Stimulated activated CD8-positive, alpha-beta memory T cell treated with anti-CD3 and anti-CD28 coated beads, Interleukin-4, amount 100 ng/mL, for 4 hours (primary cell): ENCODE data around the gene CRISPLD2.
"Not testable (repeated sequence)": the region's sequence is repeated elsewhere in the genome, so short reads cannot be mapped to it uniquely, and the experiment has no call there.

Experiments used
- DNase-seq, 2 donors: peaks; one replicate each; pipeline ENCODE4 v3.0.0-alpha.2; 2020; ENCODE audit warnings: low read depth in 2 of 2, low spot score in 1 of 2

CRISPLD2 gene

DNA sequence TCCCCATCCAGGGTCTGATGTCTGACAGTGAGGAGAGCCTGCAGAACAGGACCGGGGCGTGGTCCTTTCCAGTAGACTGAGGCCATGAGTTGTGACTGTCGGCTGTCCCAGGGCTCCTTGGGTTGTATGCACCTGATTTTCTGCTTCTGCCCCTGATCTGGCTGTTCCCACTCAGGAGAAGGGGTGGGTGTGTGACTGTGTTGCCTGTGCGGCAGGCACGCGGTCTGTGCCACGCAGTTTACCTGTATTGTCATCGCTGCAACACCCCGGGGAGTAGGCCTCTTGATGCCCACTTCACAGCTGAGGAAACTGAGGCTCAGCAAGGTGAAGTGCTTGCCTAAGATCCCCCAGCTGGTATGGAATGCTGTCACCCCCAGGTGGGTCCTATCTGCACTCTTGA is 1.4 kb downstream of the CRISPLD2 start:
- no peak for DNase-seq

DNA sequence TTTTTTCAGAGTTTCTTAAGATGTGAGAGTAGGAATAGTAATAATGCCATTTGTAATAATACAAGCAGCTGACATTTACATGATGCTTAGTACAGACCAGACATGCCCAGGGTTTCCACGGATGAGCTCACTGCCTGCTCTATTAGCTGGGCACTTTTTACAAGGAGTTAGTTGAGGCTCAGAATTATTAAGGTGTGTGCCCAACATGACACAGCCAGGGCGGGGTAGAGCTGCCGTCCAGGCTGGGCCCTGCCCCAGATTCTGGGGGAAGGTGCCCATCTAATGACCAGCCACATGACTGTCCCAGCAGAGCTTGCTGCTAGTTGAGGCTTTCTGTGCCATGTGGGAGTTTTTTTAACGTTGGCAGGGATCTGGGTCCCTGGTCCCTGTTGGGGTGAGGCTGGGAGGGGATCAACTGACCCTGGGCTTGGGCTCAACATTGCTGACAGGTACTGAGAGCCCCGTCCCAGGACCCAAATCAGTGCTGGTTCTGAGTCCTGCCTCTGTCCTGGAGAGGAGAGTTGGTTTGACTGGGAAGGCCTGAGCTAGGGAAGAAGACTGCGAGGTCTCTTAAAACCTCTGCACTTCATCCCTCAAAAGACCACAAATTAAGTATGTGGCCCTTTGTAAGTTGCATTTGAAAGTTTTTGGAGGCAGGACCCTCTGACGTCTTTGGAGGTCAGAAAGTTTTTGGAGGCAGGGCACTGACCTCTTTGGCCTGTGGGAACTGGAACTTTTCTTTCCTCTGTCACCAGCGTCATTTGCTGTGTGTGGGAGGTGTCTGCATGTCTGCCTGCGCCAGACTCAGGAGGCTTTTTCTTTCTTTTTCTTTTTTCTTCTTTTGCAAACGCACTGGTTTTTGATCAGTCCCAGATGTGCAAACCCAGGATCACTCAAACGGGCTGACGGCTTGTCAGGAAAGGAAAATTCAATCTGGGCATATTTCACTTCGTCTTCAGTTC is 2.2 kb downstream of the CRISPLD2 start:
- no peak for DNase-seq

DNA sequence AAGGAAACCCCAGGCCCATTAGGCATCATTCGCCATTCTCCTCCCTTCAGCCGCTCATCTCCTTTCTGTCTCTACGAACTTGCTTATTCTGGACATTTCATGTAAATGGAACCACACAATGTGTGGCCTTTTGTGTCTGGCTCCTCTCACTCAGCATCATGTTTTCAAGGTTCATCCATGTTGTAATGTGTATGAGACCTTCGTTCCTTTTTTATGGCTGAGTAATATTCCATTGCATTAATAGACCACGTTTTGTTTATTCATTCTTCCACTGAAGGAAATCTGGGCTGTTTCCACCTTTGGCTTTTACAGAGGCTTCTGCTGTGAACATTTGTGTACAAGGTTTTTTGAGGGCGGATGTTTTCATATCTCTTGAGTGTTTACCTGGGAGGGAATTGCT is 3.2 kb downstream of the CRISPLD2 start:
- DNase-seq, result no peak

DNA sequence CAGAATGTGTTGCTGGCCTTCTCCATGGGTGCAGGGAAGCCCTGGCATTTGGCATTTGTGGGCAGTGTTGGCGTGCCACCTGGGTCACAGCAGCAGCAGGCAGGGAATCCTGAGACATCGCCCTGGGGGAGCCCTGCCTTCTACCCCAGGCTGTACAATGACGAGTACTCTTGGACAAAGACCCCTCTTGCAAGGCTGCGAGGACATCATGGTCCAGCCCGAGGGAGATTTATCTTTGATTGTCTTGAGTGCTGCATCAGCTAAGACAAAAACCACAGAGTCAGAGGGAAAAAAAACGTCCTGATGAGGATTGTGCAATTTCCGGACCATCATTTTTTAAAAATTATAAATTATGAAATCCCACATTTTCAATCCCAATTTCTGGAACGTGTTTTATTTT is 3.7 kb downstream of the CRISPLD2 start:
- no peak for DNase-seq

DNA sequence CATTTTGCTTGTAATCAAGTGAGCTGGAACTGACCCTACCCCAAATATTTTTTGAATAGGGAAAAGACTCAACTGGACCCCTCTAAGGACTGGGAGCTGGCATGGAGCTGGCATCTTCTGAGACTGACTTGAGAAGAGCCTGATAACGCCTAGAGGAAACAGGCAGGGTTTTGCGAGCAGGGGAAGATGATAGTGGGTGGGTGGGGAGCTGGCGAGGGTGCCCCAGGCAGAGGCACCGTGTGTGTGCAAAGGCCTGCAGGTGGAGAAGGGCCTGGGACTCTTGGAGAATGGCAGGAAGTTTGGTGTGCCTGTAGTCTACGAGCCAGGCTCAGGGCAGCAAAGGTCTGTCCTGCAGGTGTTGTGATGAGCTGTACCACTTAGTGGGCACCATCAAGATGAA is 4.1 kb downstream of the CRISPLD2 start:
- DNase-seq, result no peak

DNA sequence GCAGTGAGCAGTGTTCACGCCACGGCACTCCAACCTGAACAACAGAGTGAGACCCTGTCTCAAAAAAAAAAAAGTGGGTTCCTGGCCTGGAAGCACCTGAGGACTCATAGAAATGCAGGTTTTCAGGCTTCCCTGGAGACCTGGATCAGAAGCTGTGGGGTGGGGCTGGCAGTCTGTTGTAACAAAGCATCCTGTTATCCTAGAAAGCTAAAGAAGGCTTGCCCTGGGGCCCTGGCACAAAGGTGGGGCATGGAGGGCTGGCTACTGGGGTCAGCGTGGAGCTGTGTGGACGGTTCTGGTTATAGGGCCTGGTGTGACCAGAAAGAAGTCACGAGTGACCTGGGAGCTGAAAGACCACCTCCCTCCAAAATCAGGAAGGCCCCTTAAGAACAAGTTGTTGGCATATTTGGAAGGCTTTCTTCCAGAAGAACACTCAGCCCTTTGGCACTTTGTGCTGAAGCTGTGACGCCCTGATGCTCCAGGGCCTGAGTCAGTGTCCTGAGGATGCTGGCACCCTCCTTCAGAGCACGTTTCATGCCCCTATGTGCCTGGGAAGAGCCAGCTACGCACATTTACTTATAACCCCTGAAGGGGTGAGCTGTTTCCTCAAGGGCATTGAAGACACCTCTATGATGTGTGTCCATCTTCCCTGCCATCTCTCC is 6.2 kb downstream of the CRISPLD2 start:
- DNase-seq, result no peak

DNA sequence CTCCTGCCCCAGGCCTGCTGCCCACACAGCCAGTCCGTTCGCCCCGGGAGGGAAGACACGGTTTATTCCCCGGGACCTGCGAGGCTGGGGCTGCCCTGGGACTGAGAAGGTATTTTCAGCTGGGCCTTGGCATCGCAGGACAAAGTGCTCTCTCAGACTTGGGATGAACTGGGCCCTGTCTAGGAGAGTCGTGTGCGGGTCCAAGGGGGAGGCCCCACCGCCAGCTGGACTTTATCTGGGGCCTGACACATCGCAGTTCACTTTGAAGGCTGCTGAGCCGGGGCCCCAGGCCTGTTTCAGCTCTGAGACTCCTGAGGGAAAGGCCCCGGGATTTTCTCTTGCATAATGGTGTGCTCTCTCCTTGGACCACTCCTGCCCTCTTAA is 6.8 kb downstream of the CRISPLD2 start:
- no peak for DNase-seq

DNA sequence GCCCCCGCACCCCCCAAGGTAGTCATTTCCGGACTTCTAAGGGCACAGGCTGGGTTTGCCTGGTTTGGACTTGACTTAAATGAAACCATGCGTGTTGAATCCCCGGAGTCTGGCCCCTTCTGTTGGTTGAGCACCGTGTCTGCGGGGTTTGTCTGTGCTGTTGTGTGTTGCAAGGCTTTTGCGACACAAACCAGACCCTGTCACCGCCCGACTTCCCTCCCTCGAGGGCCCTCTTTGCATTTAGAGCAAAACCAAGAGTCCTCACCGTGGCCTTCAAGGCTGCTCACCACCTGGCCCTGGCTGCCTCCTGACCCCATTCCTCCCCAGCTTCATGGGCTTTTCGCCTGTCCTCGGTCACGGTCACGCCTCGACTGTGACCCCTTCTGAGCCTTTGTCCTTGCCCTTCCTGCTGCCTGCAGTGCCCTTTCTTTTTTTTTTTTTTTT is 7.4 kb downstream of the CRISPLD2 start:
- DNase-seq, result no peak

DNA sequence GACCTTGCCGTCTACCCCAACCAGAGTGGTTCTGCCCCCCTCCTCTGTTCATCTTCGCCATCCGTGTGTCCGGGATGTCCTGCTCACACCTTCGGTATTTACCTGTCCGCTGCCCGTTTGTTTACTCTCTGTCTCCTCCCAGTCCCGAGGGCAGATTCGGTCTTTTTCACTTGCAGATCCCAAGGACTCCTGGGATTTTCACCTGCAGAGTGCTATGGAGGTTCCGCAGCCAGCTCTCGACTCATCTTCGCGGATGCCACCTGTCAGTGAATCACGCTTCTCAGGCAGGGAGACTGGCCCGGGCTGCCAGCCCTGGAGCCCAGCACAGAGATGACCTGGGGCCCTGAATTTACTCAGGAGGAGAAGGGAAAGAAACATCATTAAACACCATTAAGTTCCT is 8.1 kb downstream of the CRISPLD2 start:
- no peak for DNase-seq

DNA sequence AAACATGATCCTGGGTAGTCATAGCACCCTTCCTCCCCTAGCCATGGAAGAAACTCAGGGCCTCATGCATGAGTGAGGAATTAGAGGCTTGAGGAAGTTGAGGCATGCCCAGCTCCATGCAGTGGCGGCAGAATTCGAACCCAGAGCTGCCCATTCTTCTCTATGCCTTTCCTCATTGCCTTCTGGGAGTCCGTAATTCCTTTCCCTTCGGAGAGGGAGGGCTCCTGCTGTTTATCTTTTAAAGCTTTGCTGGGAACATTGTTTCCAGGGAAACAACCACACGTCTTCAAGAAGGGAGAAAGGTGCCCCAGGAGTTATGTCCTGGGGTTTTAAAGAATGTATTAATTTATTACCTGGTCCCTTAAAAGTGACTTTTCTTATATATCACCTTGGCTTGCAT is 8.5 kb downstream of the CRISPLD2 start:
- DNase-seq, result no peak

DNA sequence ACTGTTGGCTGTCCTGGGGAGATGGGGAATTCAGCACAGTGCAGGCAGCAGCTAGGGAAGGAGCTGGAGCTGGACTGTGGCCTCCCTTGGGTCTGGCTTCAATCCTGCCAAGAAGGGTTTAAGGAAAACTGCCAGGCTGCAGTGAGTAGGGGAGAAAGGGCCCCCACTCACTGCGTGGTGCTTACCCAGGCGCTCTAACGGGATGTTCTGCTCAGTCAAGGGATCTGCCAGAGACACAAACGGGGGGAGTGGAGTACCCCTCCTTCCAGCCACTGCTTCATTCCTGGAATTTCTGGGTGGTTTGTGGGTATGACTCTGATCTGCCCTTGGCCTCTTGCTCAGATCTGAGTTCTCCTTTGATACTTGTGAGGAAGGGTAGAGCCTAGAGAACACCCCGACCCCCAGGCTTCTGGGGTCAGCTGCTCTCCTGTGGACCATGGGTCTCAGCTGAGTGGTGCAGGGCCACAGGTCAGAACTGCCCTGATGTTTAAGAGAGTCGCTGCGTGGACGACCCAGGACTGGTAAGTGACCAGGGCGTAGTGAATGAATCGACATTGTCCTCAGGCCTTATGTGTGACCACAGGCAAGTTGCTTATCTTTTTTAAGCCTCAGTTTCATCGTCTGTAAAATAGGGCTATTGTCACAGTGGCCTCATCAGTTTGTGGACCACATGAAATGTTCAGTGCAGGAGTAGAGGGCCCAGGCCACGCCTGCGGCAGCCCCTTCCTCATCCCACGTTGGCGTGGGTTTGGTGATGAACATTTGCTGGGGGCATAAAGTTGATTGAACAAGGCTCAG is 9.6 kb downstream of the CRISPLD2 start:
- no peak for DNase-seq

DNA sequence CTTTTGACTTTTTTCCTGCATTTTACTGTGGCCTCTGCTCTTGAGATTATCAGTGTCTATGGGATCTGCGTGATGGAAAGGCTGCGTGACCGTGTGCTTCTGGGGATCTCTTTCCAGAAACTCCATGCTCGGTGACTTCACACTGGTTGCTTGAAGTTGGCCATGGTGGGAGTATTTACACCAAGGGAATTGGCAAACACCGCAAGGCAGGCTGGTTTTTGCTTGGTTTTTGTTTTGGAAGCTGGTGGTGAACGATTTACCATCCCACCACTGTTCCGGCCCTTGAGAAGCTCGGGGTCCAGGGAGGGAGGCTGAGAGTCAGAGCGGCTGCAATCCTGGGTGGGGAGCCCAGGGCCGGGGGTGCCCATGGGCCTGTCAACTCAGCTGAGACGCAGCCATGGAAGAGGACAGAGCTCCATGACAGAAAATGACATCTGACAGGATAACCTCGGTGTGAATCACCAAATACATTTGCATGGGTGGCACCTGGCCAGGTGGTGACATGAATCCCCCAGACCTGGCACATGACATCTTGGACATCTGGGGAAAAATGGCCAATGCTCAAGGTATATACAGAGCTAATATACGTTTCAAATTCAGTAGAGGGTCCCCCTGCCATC is 11.1 kb downstream of the CRISPLD2 start:
- no peak for DNase-seq

DNA sequence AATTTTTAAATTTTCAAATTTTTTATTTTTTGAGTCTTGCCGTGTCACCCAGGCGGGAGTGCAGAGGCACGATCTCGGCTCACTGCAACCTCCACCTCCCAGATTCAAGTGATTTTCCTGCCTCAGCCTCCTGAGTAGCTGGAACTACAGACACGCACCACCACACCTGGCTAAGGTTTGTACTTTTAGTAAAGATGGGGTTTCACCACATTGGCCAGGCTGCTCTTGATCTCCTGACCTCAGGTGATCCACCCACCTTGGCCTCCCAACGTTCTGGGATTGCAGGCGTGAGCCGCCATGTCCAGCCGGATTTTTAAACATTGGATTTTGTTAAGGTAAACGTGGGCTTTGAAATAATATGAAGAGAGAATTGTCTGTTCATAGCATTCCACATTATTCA is 11.9 kb downstream of the CRISPLD2 start:
- DNase-seq, result not testable (repeated sequence)

DNA sequence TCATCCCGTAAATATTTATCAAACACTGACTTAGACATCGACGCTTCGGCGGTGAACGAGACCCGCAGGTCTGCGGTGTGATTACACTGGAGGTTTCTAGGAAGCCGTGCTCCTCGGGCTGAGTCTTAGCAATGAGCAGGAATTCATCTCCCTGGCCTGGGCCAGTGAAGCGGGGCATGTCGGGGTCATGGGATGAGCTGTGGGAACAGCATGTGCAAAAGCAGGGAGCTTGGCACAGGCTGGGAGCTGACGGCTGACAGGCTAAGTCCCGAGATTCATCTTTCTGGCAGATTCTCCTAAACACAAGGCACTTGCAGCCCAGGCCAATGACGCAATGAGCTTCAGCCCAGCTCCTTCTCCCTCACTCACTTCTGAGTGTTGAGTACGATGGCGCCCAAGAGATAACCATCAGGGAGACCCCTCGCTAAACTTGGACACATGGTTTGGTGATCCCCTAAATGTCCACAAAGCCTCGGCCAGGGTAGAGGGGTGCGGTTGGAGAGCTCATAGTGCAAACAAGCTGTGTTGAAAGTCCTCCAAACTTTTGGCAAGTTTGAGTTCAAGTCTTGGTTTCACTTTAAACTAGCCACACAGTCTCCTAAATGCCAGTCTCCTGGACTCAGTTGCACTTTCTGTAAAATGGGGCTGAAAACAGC is 12.8 kb downstream of the CRISPLD2 start:
- no peak for DNase-seq

DNA sequence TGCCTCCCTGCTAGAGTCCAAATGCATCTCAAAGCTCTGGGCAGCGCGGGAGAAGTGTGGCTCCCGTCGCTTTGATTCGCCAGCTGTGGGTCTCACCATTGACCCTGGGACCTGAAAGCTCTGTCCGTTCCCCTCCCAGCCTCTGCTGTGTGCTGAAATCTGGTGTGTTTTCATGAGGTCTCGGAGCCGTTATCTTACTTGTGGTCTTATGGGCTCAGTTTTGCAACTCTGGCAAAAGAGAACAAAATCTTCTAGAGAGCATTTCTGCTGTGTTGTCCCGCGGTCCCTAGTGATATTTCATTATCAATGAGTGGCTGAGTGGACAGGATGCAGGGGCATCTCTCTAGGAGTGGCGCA is 13.3 kb downstream of the CRISPLD2 start:
- no peak for DNase-seq

DNA sequence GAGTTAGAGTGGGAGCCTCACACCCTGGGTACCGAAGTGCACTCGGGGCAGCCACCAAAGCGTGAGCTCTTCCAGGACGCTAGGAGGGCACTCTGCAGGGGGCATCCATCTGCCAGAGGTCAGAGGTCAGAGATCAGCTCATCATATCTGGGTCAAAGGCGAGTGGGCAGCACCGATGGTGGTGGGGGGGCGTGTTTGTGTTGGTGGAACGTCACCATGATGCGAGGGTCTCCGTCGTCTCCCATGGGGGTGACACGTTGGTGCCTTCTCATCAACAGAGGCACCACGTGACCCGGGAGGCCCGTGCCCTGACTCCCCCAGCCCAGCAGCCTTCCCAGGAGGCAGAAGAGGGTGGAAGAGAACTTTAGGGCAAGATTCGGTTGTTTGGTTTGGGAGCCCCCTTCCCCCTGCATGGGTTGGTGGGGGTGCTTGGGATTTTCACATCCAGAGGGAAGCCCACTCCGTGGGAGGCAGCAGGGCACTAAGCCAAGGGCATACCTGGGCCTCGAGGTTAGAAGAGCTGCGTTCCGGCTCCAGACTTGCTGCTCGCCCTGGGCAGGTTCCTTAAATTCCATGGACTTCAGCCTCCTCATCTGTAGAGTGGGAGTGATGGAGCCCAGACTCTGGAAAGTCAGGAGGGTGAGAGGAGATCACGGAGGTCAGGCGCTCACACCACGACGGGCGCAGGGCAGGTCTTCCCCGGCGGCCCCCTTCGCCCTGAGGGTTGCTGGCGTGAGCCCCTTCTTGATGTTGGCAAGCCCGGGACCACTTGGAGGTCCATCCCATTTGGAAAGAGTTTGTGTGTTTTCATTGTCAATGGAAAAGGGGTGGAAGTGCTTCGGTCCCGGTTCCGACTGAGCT is 14.0 kb downstream of the CRISPLD2 start:
- no peak for DNase-seq

DNA sequence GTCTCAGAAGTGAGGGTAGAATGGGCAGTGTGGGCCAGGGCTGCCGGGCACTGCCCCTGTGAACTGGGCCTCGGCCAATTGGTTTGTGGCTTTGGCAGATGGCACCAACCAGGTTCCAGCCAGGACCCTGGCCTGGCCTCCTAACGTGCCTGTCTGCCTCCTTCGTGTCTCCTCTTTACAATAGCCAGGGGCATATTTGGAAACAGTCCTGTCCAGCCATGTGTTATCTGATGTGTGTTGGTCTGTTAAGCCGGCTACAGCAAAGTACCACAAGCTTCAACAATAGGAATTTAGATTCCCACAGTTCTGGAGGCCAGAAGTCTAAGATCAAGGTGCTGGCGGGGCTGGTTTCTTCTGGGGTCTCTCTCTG is 14.6 kb downstream of the CRISPLD2 start:
- no peak for DNase-seq

DNA sequence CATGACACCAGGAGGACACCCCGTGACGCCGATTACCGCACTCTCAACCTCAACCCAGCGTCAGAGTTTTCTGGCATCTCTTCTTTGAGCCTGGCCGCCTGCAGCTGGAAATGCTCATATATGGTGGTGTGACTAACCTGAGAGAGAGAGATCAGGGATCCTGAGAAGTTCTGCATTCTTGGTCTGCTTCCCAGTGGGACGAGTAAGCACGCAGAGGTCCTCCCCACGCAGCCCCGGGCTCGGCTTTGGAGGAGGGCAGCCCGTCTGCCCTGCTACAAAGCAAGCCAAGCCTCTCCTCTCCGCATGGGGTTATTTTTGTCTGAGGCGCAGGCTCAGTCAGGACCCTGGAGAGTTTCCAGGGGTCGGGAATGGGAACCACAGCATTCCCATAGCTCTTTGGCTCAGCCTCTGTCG is 16.5 kb downstream of the CRISPLD2 start:
- no peak for DNase-seq

DNA sequence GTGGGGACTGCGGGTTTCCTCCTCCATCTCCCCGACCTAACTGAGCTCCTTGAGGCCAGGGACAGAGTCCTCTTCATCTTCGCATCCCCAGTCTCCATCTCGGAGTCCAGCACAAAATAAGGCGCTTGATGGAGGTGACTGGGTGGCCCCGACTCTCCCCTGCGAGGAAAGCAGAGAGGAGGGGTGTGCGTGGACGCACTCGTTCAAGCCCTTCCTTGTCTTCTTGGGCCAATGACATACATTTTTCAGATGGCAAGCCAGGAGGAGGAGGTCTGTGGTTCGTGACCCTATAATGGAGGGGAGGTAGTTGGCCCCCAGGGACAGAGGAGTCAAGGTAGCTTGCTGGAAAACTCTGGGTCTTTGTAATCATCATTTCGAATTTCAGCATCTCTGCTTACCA is 17.2 kb downstream of the CRISPLD2 start:
- no peak for DNase-seq

DNA sequence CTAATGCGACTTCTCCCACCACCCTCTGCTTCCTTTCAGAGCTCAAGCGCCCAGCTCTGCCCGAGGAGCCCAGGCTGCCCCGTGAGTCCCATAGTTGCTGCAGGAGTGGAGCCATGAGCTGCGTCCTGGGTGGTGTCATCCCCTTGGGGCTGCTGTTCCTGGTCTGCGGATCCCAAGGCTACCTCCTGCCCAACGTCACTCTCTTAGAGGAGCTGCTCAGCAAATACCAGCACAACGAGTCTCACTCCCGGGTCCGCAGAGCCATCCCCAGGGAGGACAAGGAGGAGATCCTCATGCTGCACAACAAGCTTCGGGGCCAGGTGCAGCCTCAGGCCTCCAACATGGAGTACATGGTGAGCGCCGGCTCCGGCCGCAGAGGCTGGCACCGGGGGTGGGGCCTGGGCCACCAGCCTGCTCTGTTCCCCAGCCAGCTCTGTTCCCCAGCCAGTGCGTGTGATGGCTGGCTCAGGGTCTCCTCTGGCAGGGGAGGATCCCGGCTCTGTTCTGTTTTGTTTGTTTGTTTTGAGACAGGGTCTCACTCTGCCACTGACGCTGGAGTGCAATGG is 18.7 kb downstream of the CRISPLD2 start:
- DNase-seq, result no peak
